ENCODE results near the gene ESX1.

ESX1 gene

GRCh38 chrX:104211187-104211586, 43.5 kb downstream of the ESX1 start:
- TF ChIP-seq ZNF274 (IDR thresholded peaks at IDR 0.05; ENCODE audit: low read depth, low read length): no peak
- no peak overlapping the region for H3K4me3 ChIP-seq (ENCODE audit: low read length)

DNA sequence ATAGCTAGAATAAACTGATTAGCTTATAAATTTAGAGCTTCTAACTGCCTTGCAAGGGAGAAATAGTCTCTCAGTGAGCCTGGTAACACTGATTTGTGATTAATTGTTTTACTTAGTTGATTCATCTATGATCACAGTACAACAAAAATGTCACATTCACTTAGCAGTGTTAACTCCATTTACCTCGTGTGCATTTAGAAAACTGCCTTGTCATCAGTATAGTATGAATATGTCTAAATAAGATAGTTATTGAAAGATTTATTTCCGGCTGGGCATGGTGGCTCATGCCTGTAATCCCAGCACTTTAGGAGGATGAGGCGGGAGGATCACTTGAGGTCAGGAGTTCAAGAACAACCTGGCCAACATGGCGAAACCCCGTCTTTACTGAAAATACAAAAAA, 49.2 kb downstream of the ESX1 start:
- TF ChIP-seq ZNF274 (IDR thresholded peaks at IDR 0.05; ENCODE audit: low read depth, low read length): no peak
- H3K4me3 ChIP-seq (ENCODE audit: low read length): no peak overlapping the region

All from GM08714 (cell line).